ENCODE results near the gene MAN1A2. TPM values are rescaled to one million over a fixed set of nuclear protein-coding genes. Genes with fewer than 3 reads are reported as not detected.

Gene MAN1A2
- 58.2 and 74.9 TPM in 2 replicates for total RNA-seq

DNA sequence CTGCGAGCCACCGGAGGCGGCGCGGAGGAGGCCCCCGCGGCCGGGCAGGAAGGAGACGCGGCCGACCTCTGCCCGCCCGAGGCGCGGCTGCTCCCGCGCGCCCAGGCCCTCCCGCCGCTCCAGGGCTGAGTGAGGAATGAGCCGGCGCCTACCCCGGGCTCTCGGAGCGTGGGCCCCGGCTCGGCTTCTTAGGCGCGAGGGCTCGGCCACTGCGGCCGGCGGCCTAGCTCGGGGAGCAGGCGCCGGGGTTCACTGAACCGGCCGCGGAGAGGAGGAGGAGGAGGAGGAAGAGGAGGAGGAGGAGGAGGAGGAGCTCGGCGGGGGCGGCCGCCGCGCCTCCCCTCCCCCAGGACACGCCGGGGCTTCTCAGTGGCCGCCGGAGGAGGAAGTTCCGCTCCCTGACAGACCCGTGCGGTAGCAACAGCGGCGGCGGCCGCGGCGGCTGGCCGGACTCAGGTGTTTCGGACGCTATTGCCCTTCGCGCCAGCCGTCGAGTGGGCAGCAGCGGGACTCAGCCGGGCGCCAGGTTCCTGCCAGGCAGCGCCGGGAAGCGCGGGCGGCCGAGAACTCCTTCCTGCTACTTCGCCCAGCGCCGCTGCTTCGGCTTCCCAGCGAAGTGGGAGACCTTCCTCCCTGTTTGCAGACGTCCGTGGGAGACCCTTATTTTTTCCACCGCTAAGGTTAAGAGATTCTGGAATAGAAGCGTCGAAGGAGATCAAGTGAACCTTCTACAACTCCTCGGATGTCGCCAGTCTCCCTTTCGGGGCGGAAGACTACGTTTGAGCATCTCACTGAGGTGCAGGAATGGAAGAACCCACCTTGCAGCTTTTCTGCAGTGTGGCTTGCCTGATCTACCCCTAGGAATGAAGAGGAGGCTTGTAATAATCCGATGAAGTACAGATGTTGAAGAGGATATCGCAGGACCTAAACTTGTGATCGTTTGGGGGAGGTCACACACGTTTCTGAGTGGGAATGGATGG, at the start of gene MAN1A2:
Gene MAN1A2, plus strand, starts transcription at position 404 of the 980 bp plus-strand sequence. CDS start 735 bp downstream, outside the sequence.

Other genes with a start within 250 kb of the MAN1A2 start
- 1.2 and 2.2 TPM in 2 replicates for gene TRIM45, start 245.7 kb upstream of the MAN1A2 start, total RNA-seq
- gene VTCN1, start 156.5 kb upstream of the MAN1A2 start, total RNA-seq, result not detected in 2 replicates
- 1.1 and 2.2 TPM in 2 replicates for gene TENT5C, start 238.6 kb downstream of the MAN1A2 start, total RNA-seq

Measured in aortic smooth muscle cell (primary cell).